HEK293T (cell line): ENCODE data around the gene DHRS3.

Experiments used
- ARNT ChIP-seq: fragments of 450-650 bp; IDR thresholded peaks from 2 replicates; pipeline ENCODE4 v1.6.1; 2017; ENCODE audit warnings: mild to moderate bottlenecking
- BHLHE40 ChIP-seq: fragments of 450-650 bp; IDR thresholded peaks from 2 replicates; pipeline ENCODE4 v1.6.1; 2016; ENCODE audit warnings: mild to moderate bottlenecking, moderate library complexity, borderline replicate concordance
- CTBP1 ChIP-seq: fragments of 450-650 bp; IDR thresholded peaks from 2 replicates; pipeline ENCODE4 v1.6.1; 2016; ENCODE audit warnings: borderline replicate concordance
- FOXA1 ChIP-seq: fragments of 450-650 bp; IDR thresholded peaks from 2 replicates; pipeline ENCODE4 v1.6.1; 2016; ENCODE audit warnings: mild to moderate bottlenecking
- FOXM1 ChIP-seq: fragments of 450-650 bp; IDR thresholded peaks from 2 replicates; pipeline ENCODE4 v1.6.1; 2017; ENCODE audit warnings: mild to moderate bottlenecking, borderline replicate concordance
- HDGF ChIP-seq: fragments of 450-650 bp; IDR thresholded peaks from 2 replicates; pipeline ENCODE4 v1.6.1; 2017; ENCODE audit warnings: antibody characterized with exemption, borderline replicate concordance
- L3MBTL2 ChIP-seq: fragments of 450-650 bp; conservative IDR thresholded peaks from 2 replicates; pipeline ENCODE4 v1.6.1; 2016; ENCODE audit warnings: mild to moderate bottlenecking
- LEF1 ChIP-seq: fragments of 450-650 bp; IDR thresholded peaks from 2 replicates; pipeline ENCODE4 v1.6.1; 2017; ENCODE audit warnings: mild to moderate bottlenecking, borderline replicate concordance
- SP1 ChIP-seq: fragments of 450-650 bp; IDR thresholded peaks from 2 replicates; pipeline ENCODE4 v1.6.1; 2017
- SUZ12 ChIP-seq: fragments of 450-650 bp; IDR thresholded peaks from 2 replicates; pipeline ENCODE4 v1.6.1; 2016; ENCODE audit warnings: mild to moderate bottlenecking
- TARDBP ChIP-seq: fragments of 450-650 bp; IDR thresholded peaks from 2 replicates; pipeline ENCODE4 v1.6.1; 2016
- ZNF384 ChIP-seq: fragments of 450-650 bp; IDR thresholded peaks from 2 replicates; pipeline ENCODE4 v1.6.1; 2016

DNA sequence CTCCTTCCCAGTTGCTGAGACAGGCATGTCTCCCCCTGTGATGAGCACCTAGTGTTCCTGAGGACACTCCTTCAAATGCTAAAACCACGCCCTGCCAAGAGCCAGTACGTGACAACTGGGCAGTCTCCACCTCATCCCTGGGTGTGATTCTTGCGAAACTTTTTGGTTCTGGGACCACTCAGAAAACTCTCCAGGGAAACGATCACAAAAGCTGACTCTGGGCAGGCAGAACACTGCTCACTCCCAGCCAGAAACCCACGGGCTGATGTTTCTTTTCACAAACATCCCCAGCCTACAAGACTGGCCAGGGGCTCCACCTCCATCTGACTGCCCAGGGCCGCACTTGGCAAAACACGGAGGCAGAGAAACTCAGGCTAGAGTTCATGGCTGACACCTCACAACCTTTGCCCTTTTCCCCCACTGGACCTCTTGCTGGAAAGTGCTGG, 24.4 kb downstream of the DHRS3 start:
- TF ChIP-seq FOXM1 (no peak), LEF1 (no peak), CTBP1 (no peak), HDGF (no peak), SUZ12 (no peak), FOXA1 (no peak), BHLHE40 (no peak), TARDBP (no peak), SP1 (no peak), ARNT (no peak), L3MBTL2 (no peak), ZNF384 (no peak)
